Retinal pigment epithelial cell (primary cell): ENCODE results near the gene LOXHD1.

Experiments used
- DNase-seq: peaks from one replicate; pipeline ENCODE4 v3.0.0-alpha.2; 2010; ENCODE audit warnings: low read depth
- H3K4me3 ChIP-seq: 2 replicates; pipeline ENCODE4 v1.5.1; 2011; ENCODE audit warnings: mild to moderate bottlenecking, low read length, control low read depth, moderate library complexity
- CTCF ChIP-seq: conservative IDR thresholded peaks from 2 replicates; pipeline ENCODE4 v1.5.1; 2011; ENCODE audit warnings: low read depth, low read length, control low read depth, inconsistent platforms

LOXHD1 gene

GRCh38 chr18:46434629-46435028 is 222.4 kb downstream of the LOXHD1 start:
- H3K4me3 ChIP-seq, result no peak overlapping the region

GRCh38 chr18:46433121-46433826 is 223.7 kb downstream of the LOXHD1 start:
- H3K4me3 ChIP-seq, result no peak overlapping the region
- DNase-seq, result no peak
- TF ChIP-seq CTCF, result no peak

More at GRCh38 chr18:46434629-46435028, 222.4 kb downstream of the LOXHD1 start:
- no peak for DNase-seq
- TF ChIP-seq CTCF, result no peak

GRCh38 chr18:46431522-46432171 is 225.4 kb downstream of the LOXHD1 start:
- no peak for TF ChIP-seq CTCF
- DNase-seq, result no peak
- no peak overlapping the region for H3K4me3 ChIP-seq

GRCh38 chr18:46429649-46430224 is 227.3 kb downstream of the LOXHD1 start:
- no peak for TF ChIP-seq CTCF
- no peak for DNase-seq
- H3K4me3 ChIP-seq, result no peak overlapping the region

- DNase-seq, result no peak
- H3K4me3 ChIP-seq, result no peak overlapping the region
- TF ChIP-seq CTCF, result no peak
Measured at GRCh38 chr18:46429130-46429529, 227.9 kb downstream of the LOXHD1 start.

GRCh38 chr18:46428368-46428767 is 228.7 kb downstream of the LOXHD1 start:
- DNase-seq, result no peak
- no peak for TF ChIP-seq CTCF
- H3K4me3 ChIP-seq, result no peak overlapping the region
